ENCODE results near the gene CTNNBL1.
"Not testable (repeated sequence)": the region's sequence is repeated elsewhere in the genome, so short reads cannot be mapped to it uniquely, and the experiment has no call there.

The CTNNBL1 gene

GRCh38 chr20:37681384-37682112 is 12.3 kb upstream of the CTNNBL1 start:
- Histone ChIP-seq H3K4me3 (ENCODE audit: low read depth, low read length) (no peak overlapping the region), H3K36me3 (no peaks in the 10 kb centered on the region), H3K27me3 (ENCODE audit: insufficient read depth, low read depth, severe bottlenecking) (no peaks in the 10 kb centered on the region), H3K9me3 (ENCODE audit: severe bottlenecking) (no peaks in the 10 kb centered on the region), H3K27ac (no peak overlapping the region)
- DNase-seq = no peak
- TF ChIP-seq, protein P1, sequence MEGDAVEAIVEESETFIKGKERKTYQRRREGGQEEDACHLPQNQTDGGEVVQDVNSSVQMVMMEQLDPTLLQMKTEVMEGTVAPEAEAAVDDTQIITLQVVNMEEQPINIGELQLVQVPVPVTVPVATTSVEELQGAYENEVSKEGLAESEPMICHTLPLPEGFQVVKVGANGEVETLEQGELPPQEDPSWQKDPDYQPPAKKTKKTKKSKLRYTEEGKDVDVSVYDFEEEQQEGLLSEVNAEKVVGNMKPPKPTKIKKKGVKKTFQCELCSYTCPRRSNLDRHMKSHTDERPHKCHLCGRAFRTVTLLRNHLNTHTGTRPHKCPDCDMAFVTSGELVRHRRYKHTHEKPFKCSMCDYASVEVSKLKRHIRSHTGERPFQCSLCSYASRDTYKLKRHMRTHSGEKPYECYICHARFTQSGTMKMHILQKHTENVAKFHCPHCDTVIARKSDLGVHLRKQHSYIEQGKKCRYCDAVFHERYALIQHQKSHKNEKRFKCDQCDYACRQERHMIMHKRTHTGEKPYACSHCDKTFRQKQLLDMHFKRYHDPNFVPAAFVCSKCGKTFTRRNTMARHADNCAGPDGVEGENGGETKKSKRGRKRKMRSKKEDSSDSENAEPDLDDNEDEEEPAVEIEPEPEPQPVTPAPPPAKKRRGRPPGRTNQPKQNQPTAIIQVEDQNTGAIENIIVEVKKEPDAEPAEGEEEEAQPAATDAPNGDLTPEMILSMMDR (IDR thresholded peaks at IDR 0.05; ENCODE audit: low read depth, low read length) = no peak

DNA sequence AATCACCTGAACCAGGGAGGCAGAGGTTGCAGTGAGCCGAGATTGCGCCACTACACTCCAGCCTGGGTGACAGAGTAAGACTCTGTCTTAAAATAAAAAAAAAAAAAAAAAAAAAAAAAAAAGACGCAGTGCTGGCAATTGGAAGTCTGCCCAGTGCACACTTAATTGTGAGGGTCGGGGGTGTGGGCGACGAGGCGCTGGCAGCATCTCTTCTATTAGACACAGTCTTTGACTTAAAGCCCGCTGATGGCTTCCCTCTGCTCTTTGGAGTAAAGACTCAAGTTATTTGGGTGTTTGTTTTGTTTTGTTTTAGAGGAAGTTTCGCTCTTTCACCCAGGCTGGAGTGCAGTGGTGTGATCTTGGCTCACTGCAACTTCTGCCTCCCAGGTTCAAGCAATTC is 10.7 kb upstream of the CTNNBL1 start:
- not testable (repeated sequence) for H3K27ac ChIP-seq; H3K27me3 ChIP-seq (ENCODE audit: insufficient read depth, low read depth, severe bottlenecking); H3K36me3 ChIP-seq; H3K9me3 ChIP-seq (ENCODE audit: severe bottlenecking); DNase-seq; H3K4me3 ChIP-seq (ENCODE audit: low read depth, low read length)

DNA sequence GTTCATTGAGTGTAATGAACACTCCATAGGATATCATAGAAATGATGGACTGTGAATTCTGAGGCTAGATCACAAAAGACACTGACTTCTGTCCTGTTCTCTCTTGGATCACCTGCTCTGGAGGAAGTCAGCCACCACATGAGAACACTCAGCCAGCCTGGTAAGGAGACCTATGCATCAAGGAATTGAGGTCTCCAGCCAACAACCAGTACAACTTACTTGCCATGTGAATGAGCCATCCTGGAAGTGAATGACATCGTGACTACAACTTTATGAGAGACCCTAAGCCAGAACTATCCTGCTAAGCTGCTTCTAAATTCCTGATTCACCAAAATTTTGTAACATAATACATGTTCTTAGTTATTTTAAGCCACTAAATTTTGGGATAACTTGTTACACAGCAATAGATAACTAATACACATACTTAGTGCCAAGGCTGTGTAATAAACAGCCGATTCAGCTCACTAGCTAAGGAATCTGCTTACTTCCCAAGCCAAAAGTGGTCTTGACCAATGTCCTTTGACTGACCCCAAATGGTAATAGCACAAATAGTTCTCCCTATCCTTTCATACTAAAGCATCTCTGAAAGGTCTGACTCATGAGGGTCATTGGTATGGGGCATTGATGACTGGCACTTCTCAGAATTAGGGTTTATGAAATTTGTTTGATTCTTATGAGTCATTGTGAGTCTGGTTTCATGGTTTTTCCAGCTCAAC is 6.9 kb upstream of the CTNNBL1 start:
- TF ChIP-seq, protein P1 (IDR thresholded peaks at IDR 0.05; ENCODE audit: low read depth, low read length) = no peak

GRCh38 chr20:37687478-37687805 is 6.4 kb upstream of the CTNNBL1 start:
- TF ChIP-seq, protein P1 (IDR thresholded peaks at IDR 0.05; ENCODE audit: low read depth, low read length) = no peak
- Histone ChIP-seq H3K9me3 (ENCODE audit: severe bottlenecking) (peaks cover 3% of the 10 kb centered on the region), H3K27me3 (ENCODE audit: insufficient read depth, low read depth, severe bottlenecking) (no peaks in the 10 kb centered on the region), H3K4me3 (ENCODE audit: low read depth, low read length) (no peak overlapping the region), H3K27ac (no peak overlapping the region), H3K36me3 (no peaks in the 10 kb centered on the region)
- DNase-seq = no peak

More for the DNA sequence above, 6.9 kb upstream of the CTNNBL1 start:
- H3K36me3 ChIP-seq = no peaks in the 10 kb centered on the region
- H3K4me3 ChIP-seq (ENCODE audit: low read depth, low read length) = no peak overlapping the region
- no peak overlapping the region for H3K27ac ChIP-seq
- DNase-seq = no peak
- H3K27me3 ChIP-seq (ENCODE audit: insufficient read depth, low read depth, severe bottlenecking) = no peaks in the 10 kb centered on the region
- H3K9me3 ChIP-seq (ENCODE audit: severe bottlenecking) = peaks cover 3% of the 10 kb centered on the region

GRCh38 chr20:37688093-37688492 is 5.7 kb upstream of the CTNNBL1 start:
- H3K36me3 ChIP-seq = no peaks in the 10 kb centered on the region
- H3K4me3 ChIP-seq (ENCODE audit: low read depth, low read length) = no peak overlapping the region
- no peak for DNase-seq
- peaks cover 3% of the 10 kb centered on the region for H3K9me3 ChIP-seq (ENCODE audit: severe bottlenecking)
- TF ChIP-seq, protein P1 (IDR thresholded peaks at IDR 0.05; ENCODE audit: low read depth, low read length) = no peak
- no peak overlapping the region for H3K27ac ChIP-seq
- H3K27me3 ChIP-seq (ENCODE audit: insufficient read depth, low read depth, severe bottlenecking) = no peaks in the 10 kb centered on the region

DNA sequence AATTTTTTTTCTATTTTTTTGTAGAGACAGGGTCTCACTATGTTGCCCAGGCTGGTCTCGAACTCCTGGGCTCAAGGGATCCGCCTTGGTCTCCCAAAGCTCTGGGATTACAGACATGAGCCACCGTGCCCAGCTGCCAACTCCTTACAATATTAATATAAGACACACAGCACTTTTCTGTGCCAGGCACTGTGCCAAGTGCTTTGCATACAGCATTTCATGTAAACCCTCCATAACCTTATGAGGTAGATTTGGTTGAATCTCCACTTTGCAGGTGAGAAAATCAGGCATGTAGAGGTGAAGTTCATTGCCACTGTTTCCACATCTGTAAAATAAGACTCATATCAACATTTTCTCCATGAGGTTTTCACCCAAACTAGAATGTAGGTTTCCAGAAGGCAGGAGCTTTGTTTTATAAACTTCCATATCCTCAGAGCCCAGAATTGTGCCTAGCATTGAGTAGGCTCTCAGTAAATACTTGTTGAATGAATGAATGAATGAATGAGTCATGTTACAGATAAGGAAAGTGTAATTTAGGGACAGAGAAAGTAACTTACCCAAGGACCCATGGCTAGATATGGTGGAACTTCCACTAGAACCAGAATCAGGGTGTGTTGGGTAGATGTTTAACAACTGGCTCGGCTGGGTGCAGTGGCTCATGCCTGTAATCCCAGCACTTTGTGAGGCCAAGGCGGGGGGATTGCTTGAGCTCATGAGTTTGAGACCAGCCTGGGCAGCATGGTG is 3.0 kb upstream of the CTNNBL1 start:
- Histone ChIP-seq H3K27ac (no peak overlapping the region), H3K27me3 (ENCODE audit: insufficient read depth, low read depth, severe bottlenecking) (no peaks in the 10 kb centered on the region), H3K9me3 (ENCODE audit: severe bottlenecking) (peaks cover 3% of the 10 kb centered on the region), H3K4me3 (ENCODE audit: low read depth, low read length) (no peak overlapping the region), H3K36me3 (no peaks in the 10 kb centered on the region; the same call in 1 of the 2 replicates)
- DNase-seq = no peak
- TF ChIP-seq, protein P1 (IDR thresholded peaks at IDR 0.05; ENCODE audit: low read depth, low read length) = no peak

Data from WERI-Rb-1 (cell line).